HepG2 (cell line): ENCODE results near the gene DGKB. TPM values are rescaled to one million over a fixed set of nuclear protein-coding genes. Genes with fewer than 3 reads are reported as not detected.

Experiments
- ATAC-seq: fragments of 200-7000 bp; cut with Tn5 transposase; 3 replicates; pipeline ENCODE4 v1.9.1; 2020; ENCODE audit warnings: mild to moderate bottlenecking, moderate library complexity
- BruUV-seq: library from RNA; stranded (reverse); fragments of 400-500 nt; replicated peaks from 2 replicates; lab custom pipeline; 2021; lab: Mats Ljungman, UMichigan
- CTCF ChIA-PET: fragments of 300-600 bp; formaldehyde crosslinking; extraction: SDS; loops from one replicate; lab custom pipeline; 2021; ENCODE audit warnings: low total read pairs, inconsistent platforms, low intra/inter-chr PET ratio; lab: Yijun Ruan, JAX
- POLR2A ChIA-PET: fragments of 350-600 bp; sonication (Branson Sonifier 250); formaldehyde crosslinking; loops from one replicate; lab custom pipeline; 2020; ENCODE audit warnings: antibody characterized with exemption, inconsistent platforms; lab: Yijun Ruan, JAX
- DNase-seq: peaks from one replicate; pipeline ENCODE4 v3.0.0-alpha.2; 2015; ENCODE audit warnings: low spot score
- FAIRE-seq: peaks from 3 replicates; lab custom pipeline; 2011; peaks lifted over from hg19 to GRCh38; lab: Jason Lieb, UNC
- H2AFZ ChIP-seq: one replicate; pipeline ENCODE4 v1.6.1; 2011; ENCODE audit warnings: low read length, inconsistent platforms
- H3K27ac ChIP-seq: fragments of 300-600 bp; 3 replicates; pipeline ENCODE4 v1.8.0; 2011; ENCODE audit warnings: mixed run types, mild to moderate bottlenecking, mixed read lengths, low read length, inconsistent platforms; ENCODE audit not compliant: insufficient read depth; ENCODE audit errors: extremely low read length
- H3K27me3 ChIP-seq, 2 experiments: fragments of 200-600 bp in 1 of 2; 2 replicates in 1 of 2; 3 replicates in 1 of 2; pipeline versions ENCODE4 v1.6.0 to v1.8.0; 2011; ENCODE audit warnings: low read length in 2 of 2, mild to moderate bottlenecking in 2 of 2, moderate library complexity in 2 of 2, inconsistent platforms in 1 of 2; ENCODE audit not compliant: insufficient read depth in 2 of 2, control insufficient read depth in 1 of 2
- H3K36me3 ChIP-seq, 2 experiments: fragments of 200-600 bp in 1 of 2; replicated peaks in 1 of 2; 2 replicates in 1 of 2; 3 replicates in 1 of 2; pipeline versions ENCODE4 v1.5.1 to v1.8.0; 2011; ENCODE audit warnings: low read length in 2 of 2, inconsistent platforms in 1 of 2; ENCODE audit not compliant: insufficient read depth in 2 of 2, control insufficient read depth in 1 of 2
- H3K4me1 ChIP-seq: 2 replicates; pipeline ENCODE4 v1.5.1; 2012; ENCODE audit warnings: low read length, inconsistent platforms; ENCODE audit not compliant: insufficient read depth
- H3K4me2 ChIP-seq: 2 replicates; pipeline ENCODE4 v1.6.0; 2011; ENCODE audit warnings: low read depth, low read length, inconsistent platforms
- H3K4me3 ChIP-seq, 3 experiments: fragments of 200-600 bp in 1 of 3; sonication (generic), shearing (Covaris generic) in 1 of 3; replicated peaks in 1 of 3; 2 replicates each; pipeline ENCODE4 v1.5.1; 2011 to 2016; ENCODE audit warnings: low read length in 3 of 3, inconsistent platforms in 2 of 3, low read depth in 2 of 3, mild to moderate bottlenecking in 2 of 3, control low read depth in 1 of 3, mixed read lengths in 1 of 3; ENCODE audit not compliant: insufficient read depth in 1 of 3
- H3K79me2 ChIP-seq: one replicate; pipeline ENCODE4 v1.6.1; 2011; ENCODE audit warnings: low read length, inconsistent platforms; ENCODE audit not compliant: insufficient read depth
- H3K9ac ChIP-seq: 2 replicates; pipeline ENCODE4 v1.6.0; 2011; ENCODE audit warnings: mild to moderate bottlenecking, low read depth, low read length, inconsistent platforms; ENCODE audit not compliant: insufficient read depth
- H3K9me3 ChIP-seq: 2 replicates; pipeline ENCODE4 v1.5.1; 2012; ENCODE audit warnings: mild to moderate bottlenecking, low read length
- H4K20me1 ChIP-seq: 2 replicates; pipeline ENCODE4 v1.6.0; 2011; ENCODE audit warnings: inconsistent platforms, mild to moderate bottlenecking, low read length, moderate library complexity; ENCODE audit not compliant: insufficient read depth
- ATF7 ChIP-seq, 2 experiments: fragments of 450-650 bp in 1 of 2; sonication (generic) in 1 of 2; formaldehyde crosslinking in 1 of 2; IDR thresholded peaks; 2 replicates each; pipeline versions ENCODE4 v1.4.0 to v1.6.1; 2016 to 2020; ENCODE audit warnings: antibody characterized with exemption in 1 of 2, mild to moderate bottlenecking in 1 of 2, missing genetic modification reagents in 1 of 2
- CCAR2 ChIP-seq: fragments of 200-400 bp; formaldehyde crosslinking; optimal IDR thresholded peaks from 2 replicates; pipeline ENCODE3; 2018; ENCODE audit warnings: low read depth, mild to moderate bottlenecking, low read length, moderate library complexity
- MXD4 ChIP-seq: IDR thresholded peaks from 2 replicates; pipeline ENCODE4 v1.6.1; 2016; ENCODE audit warnings: mild to moderate bottlenecking, missing biosample characterization, missing genetic modification reagents
- NFYB ChIP-seq: sonication (generic); formaldehyde crosslinking; IDR thresholded peaks from 2 replicates; pipeline ENCODE4 v1.4.0; 2020; ENCODE audit warnings: missing genetic modification reagents
- PATZ1 ChIP-seq: sonication (generic); formaldehyde crosslinking; IDR thresholded peaks from 2 replicates; pipeline ENCODE4 v1.4.0; 2020; ENCODE audit warnings: missing genetic modification reagents
- POLR2AphosphoS2 ChIP-seq: IDR thresholded peaks from 2 replicates; pipeline ENCODE4 v1.6.1; 2011; ENCODE audit warnings: low read depth, low read length, improper control_type of control experiment
- SSRP1 ChIP-seq: IDR thresholded peaks from 2 replicates; pipeline ENCODE4 v1.6.1; 2016; ENCODE audit warnings: control low read depth
- ZBTB21 ChIP-seq: sonication (generic); formaldehyde crosslinking; IDR thresholded peaks from 2 replicates; pipeline ENCODE4 v1.4.0; 2020; ENCODE audit warnings: missing genetic modification reagents
- ZBTB4 ChIP-seq: sonication (generic); formaldehyde crosslinking; IDR thresholded peaks from 2 replicates; pipeline ENCODE4 v1.4.0; 2020; ENCODE audit warnings: missing genetic modification reagents, mild to moderate bottlenecking, borderline replicate concordance
- ZFYVE20 ChIP-seq: sonication (generic); formaldehyde crosslinking; IDR thresholded peaks from 2 replicates; pipeline ENCODE4 v1.8.0; 2023; ENCODE audit warnings: low read depth, mild to moderate bottlenecking, moderate library complexity, missing genetic modification reagents, borderline replicate concordance
- ZNF274 ChIP-seq: sonication (generic); formaldehyde crosslinking; IDR thresholded peaks from 2 replicates; pipeline ENCODE4 v1.5.1; 2020; ENCODE audit warnings: mild to moderate bottlenecking, missing genetic modification reagents
- ZNF33B ChIP-seq: sonication (generic); formaldehyde crosslinking; IDR thresholded peaks from 2 replicates; pipeline ENCODE4 v1.5.1; 2020; ENCODE audit warnings: mild to moderate bottlenecking, missing genetic modification reagents
- ZNF878 ChIP-seq: sonication (generic); formaldehyde crosslinking; IDR thresholded peaks from 2 replicates; pipeline ENCODE4 v1.8.1; 2023; ENCODE audit warnings: mild to moderate bottlenecking, missing genetic modification reagents, moderate library complexity
- WGBS: methylation state at CpG from one replicate; pipeline ENCODE4 v1.1.6; 2017; ENCODE audit warnings: low lambda C conversion rate; 5-methylcytosine and 5-hydroxymethylcytosine counted together
- in situ Hi-C: cut with HindIII; loops from 2 replicates; pipeline ENCODE4 v1.10.0; 2017; ENCODE audit warnings: low pct_unique_long_range_greater_than_20kb; ENCODE audit not compliant: extremely low pct_ligation_motif_present
- intact Hi-C: fragments of 100-400 bp; cut with micrococcal nuclease; formaldehyde crosslinking; loops from one replicate; pipeline ENCODE4 v1.10.0; 2022; ENCODE audit not compliant: unreplicated experiment
- polyA plus RNA-seq, 8 experiments: library from polyadenylated mRNA; depleted of rRNA in 3 of 8; stranded (reverse) in 7 of 8; unstranded in 1 of 8; fragments of >200 nt; fragmentation: Illumina TruSeq in 4 of 8; extraction: Trizol in 4 of 8; gene quantifications; 2 replicates each; pipeline versions ENCODE4 v1.2.1 to v1.2.3, GENCODE V29; 2011 to 2016; ENCODE audit warnings: low read depth in 4 of 8, missing spikeins in 1 of 8, mixed read lengths in 1 of 8; ENCODE audit not compliant: insufficient read depth in 1 of 8
- total RNA-seq, 5 experiments: library from RNA; depleted of rRNA; stranded (reverse); fragments of >200 nt; fragmentation: Illumina TruSeq; extraction: Trizol; gene quantifications; 2 replicates each; pipeline ENCODE4 v1.2.3, GENCODE V29; 2016; ENCODE audit warnings: low read depth in 1 of 5
- TF ChIP-seq, protein P1 (sequence below): IDR thresholded peaks from 2 replicates; pipeline ENCODE4 v1.6.1; 2018; ENCODE audit warnings: missing genetic modification reagents, mild to moderate bottlenecking, missing compliant biosample characterization

The DGKB gene
- total and polyA plus RNA-seq, 2 of the 13 experiments (the other 11 are each of a cell fraction or from before 2014, with no cell fraction given), result not detected

GRCh38 chr7:14851610-14852009, 50.9 kb downstream of the DGKB start:
- FAIRE-seq (no peak), ATAC-seq (no peak), DNase-seq (no peak)
- Histone ChIP-seq H3K79me2 (no peaks in the 10 kb centered on the region), H3K9ac (no peak overlapping the region), H4K20me1 (no peaks in the 10 kb centered on the region), H3K27me3 (no peaks in the 10 kb centered on the region), H3K9me3 (peaks cover 32% of the 10 kb centered on the region), H3K27ac (no peak overlapping the region), H3K4me2 (no peak overlapping the region), H3K4me3 (no peak overlapping the region), H3K36me3 (no peaks in the 10 kb centered on the region), H3K4me1 (no peaks in the 10 kb centered on the region), H2AFZ (no peak overlapping the region)
- in situ Hi-C loops, result no loop called here
- no TSS peak for BruUV-seq
- intact Hi-C loops, result no loop called here
- 0% methylated on average over 1 of the region's 1 CpG for WGBS
- ChIA-PET POLR2A (no interaction called here), CTCF (no interaction called here)
- no peak for TF ChIP-seq NFYB (CRISPR knock-in tag)
- no peak for TF ChIP-seq PATZ1
- no peak for TF ChIP-seq SSRP1 (CRISPR knock-in tag)
- no peak for TF ChIP-seq ZNF33B (CRISPR knock-in tag)
- TF ChIP-seq MXD4 (CRISPR knock-in tag), result no peak
- no peak for TF ChIP-seq ZNF878 (CRISPR knock-in tag)
- TF ChIP-seq ZNF274 (CRISPR knock-in tag), result no peak
- TF ChIP-seq ZFYVE20, result no peak
- TF ChIP-seq POLR2AphosphoS2, result no peak
- no peak for TF ChIP-seq ZBTB4 (CRISPR knock-in tag)
- TF ChIP-seq, protein P1, sequence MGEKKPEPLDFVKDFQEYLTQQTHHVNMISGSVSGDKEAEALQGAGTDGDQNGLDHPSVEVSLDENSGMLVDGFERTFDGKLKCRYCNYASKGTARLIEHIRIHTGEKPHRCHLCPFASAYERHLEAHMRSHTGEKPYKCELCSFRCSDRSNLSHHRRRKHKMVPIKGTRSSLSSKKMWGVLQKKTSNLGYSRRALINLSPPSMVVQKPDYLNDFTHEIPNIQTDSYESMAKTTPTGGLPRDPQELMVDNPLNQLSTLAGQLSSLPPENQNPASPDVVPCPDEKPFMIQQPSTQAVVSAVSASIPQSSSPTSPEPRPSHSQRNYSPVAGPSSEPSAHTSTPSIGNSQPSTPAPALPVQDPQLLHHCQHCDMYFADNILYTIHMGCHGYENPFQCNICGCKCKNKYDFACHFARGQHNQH (CRISPR knock-in tag), result no peak
- no peak for TF ChIP-seq ATF7 (IDR thresholded peaks at IDR 0.05)
- no peak for TF ChIP-seq ATF7 (CRISPR knock-in tag; IDR thresholded peaks at IDR 0.05)
- TF ChIP-seq CCAR2, result no peak
- no peak for TF ChIP-seq ZBTB21 (CRISPR knock-in tag)
